ENCODE data around the gene ZNF407. TPM values are rescaled to one million over a fixed set of nuclear protein-coding genes. Genes with fewer than 3 reads are reported as not detected.

Gene ZNF407
- total and polyA plus RNA-seq, 2 of the 13 experiments (the other 11 are each of a cell fraction or from before 2014, with no cell fraction given), result 2.3 to 8.7 TPM

GRCh38 chr18:74868461-74868860 is 270.8 kb downstream of the ZNF407 start:
- Histone ChIP-seq H3K4me1 (ENCODE audit: insufficient read depth, low read length) (no peaks in the 10 kb centered on the region), H3K36me3 (replicated peaks in 1 of 2; ENCODE audit: control insufficient read depth in 1 of 2, insufficient read depth in 2 of 2, low read length in 2 of 2) (no peaks in the 10 kb centered on the region), H3K27ac (ENCODE audit: extremely low read length, insufficient read depth, low read length) (no peak overlapping the region), H3K4me2 (ENCODE audit: low read depth, low read length) (no peak overlapping the region), H3K9ac (ENCODE audit: insufficient read depth, low read depth, low read length) (no peak overlapping the region), H3K9me3 (ENCODE audit: low read length) (no peaks in the 10 kb centered on the region), H3K27me3 (ENCODE audit: control insufficient read depth in 1 of 2, insufficient read depth in 2 of 2, low read length in 2 of 2) (no peaks in the 10 kb centered on the region), H4K20me1 (ENCODE audit: insufficient read depth, low read length) (no peaks in the 10 kb centered on the region), H3K4me3 (replicated peaks in 1 of 3; ENCODE audit: insufficient read depth in 1 of 3, low read depth in 2 of 3, low read length in 3 of 3) (no peak overlapping the region), H2AFZ (ENCODE audit: low read length) (no peak overlapping the region), H3K79me2 (ENCODE audit: insufficient read depth, low read length) (no peaks in the 10 kb centered on the region)
- 97% methylated on average over 4 of the region's 4 CpGs for WGBS (ENCODE audit: low lambda C conversion rate)
- POLR2A ChIA-PET, result no interaction called here
- FAIRE-seq (no peak), ATAC-seq (no peak), DNase-seq (ENCODE audit: low spot score) (no peak)
- no TSS peak for BruUV-seq (replicated peaks)
- in situ Hi-C loops (cut with HindIII; ENCODE audit: extremely low pct_ligation_motif_present, low pct_unique_long_range_greater_than_20kb), result no loop called here
- CTCF ChIA-PET (ENCODE audit: low intra/inter-chr PET ratio, low total read pairs), result no interaction called here
- intact Hi-C loops (cut with micrococcal nuclease; ENCODE audit: unreplicated experiment), result no loop called here
- TF ChIP-seq SP1 (IDR thresholded peaks at IDR 0.05), result no peak
- TF ChIP-seq SP1 (CRISPR knock-in tag; IDR thresholded peaks at IDR 0.05), result no peak
- no peak for TF ChIP-seq ZNF674 (CRISPR knock-in tag; IDR thresholded peaks at IDR 0.05; ENCODE audit: low read depth)
- TF ChIP-seq PLRG1 (conservative IDR thresholded peaks at IDR 0.05), result no peak
- no peak for TF ChIP-seq CREB1 (IDR thresholded peaks at IDR 0.05)
- no peak for TF ChIP-seq CREB1 (CRISPR knock-in tag; IDR thresholded peaks at IDR 0.05)
- no peak for TF ChIP-seq ZNF232 (CRISPR knock-in tag; IDR thresholded peaks at IDR 0.05; ENCODE audit: borderline replicate concordance)
- TF ChIP-seq ZNF383 (CRISPR knock-in tag; IDR thresholded peaks at IDR 0.05; ENCODE audit: borderline replicate concordance), result no peak
- TF ChIP-seq SALL1 (CRISPR knock-in tag; IDR thresholded peaks at IDR 0.05), result no peak
- no peak for TF ChIP-seq MIER2 (CRISPR knock-in tag; IDR thresholded peaks at IDR 0.05)
- no peak for TF ChIP-seq ZFP37 (CRISPR knock-in tag; IDR thresholded peaks at IDR 0.05; ENCODE audit: borderline replicate concordance)
